Prostate gland (tissue), 2 donors: Measurements from ENCODE around the gene APPBP2.
"Not testable (repeated sequence)": the region's sequence is repeated elsewhere in the genome, so short reads cannot be mapped to it uniquely, and the experiment has no call there.

Experiments used
- POLR2A ChIP-seq: fragments of 450-650 bp; IDR thresholded peaks from one replicate; pipeline ENCODE4 v1.6.1; 2016; ENCODE audit warnings: antibody characterized with exemption, mild to moderate bottlenecking
- POLR2AphosphoS5 ChIP-seq: sonication (generic); formaldehyde crosslinking; IDR thresholded peaks from one replicate; pipeline ENCODE4 v1.6.1; 2017; ENCODE audit warnings: antibody characterized with exemption
- TF ChIP-seq, protein P1 (sequence below), 4 experiments: fragments of 200-600 bp in 2 of 4; fragments of 450-650 bp in 2 of 4; sonication (generic) in 2 of 4; IDR thresholded peaks; 1 replicate in 3 of 4; 2 replicates in 1 of 4; pipeline ENCODE4 v1.5.1; 2016 to 2019; ENCODE audit warnings: antibody characterized with exemption in 4 of 4, mild to moderate bottlenecking in 2 of 4, moderate library complexity in 2 of 4

GRCh38 chr17:60433021-60433997 lies 92.7 kb downstream of the APPBP2 start:
- TF ChIP-seq POLR2A, POLR2AphosphoS5: not testable (repeated sequence)
- TF ChIP-seq, protein P1, sequence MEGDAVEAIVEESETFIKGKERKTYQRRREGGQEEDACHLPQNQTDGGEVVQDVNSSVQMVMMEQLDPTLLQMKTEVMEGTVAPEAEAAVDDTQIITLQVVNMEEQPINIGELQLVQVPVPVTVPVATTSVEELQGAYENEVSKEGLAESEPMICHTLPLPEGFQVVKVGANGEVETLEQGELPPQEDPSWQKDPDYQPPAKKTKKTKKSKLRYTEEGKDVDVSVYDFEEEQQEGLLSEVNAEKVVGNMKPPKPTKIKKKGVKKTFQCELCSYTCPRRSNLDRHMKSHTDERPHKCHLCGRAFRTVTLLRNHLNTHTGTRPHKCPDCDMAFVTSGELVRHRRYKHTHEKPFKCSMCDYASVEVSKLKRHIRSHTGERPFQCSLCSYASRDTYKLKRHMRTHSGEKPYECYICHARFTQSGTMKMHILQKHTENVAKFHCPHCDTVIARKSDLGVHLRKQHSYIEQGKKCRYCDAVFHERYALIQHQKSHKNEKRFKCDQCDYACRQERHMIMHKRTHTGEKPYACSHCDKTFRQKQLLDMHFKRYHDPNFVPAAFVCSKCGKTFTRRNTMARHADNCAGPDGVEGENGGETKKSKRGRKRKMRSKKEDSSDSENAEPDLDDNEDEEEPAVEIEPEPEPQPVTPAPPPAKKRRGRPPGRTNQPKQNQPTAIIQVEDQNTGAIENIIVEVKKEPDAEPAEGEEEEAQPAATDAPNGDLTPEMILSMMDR (IDR thresholded peaks at IDR 0.05), result not testable (repeated sequence)
